GM11168 (cell line): Measurements from ENCODE around the gene SLC30A9.

ENCODE experiments used
- in situ Hi-C: fragments of 300-500 bp; cut with MboI; formaldehyde crosslinking; loops from one replicate; pipeline ENCODE4 v1.12.0; 2022; ENCODE audit warnings: low sequenced_read_pairs; ENCODE audit not compliant: unreplicated experiment

The SLC30A9 gene

GRCh38 chr4:41990365-41991111, at the start of gene SLC30A9:
SLC30A9 (plus strand) TSS chr4:41990530; CDS start chr4:41990652, 122 bp downstream.
- in situ Hi-C loops, result no loop called here

GRCh38 chr4:41940834-41941233, 49.5 kb upstream of the SLC30A9 start:
- in situ Hi-C loops, result no loop called here

DNA sequence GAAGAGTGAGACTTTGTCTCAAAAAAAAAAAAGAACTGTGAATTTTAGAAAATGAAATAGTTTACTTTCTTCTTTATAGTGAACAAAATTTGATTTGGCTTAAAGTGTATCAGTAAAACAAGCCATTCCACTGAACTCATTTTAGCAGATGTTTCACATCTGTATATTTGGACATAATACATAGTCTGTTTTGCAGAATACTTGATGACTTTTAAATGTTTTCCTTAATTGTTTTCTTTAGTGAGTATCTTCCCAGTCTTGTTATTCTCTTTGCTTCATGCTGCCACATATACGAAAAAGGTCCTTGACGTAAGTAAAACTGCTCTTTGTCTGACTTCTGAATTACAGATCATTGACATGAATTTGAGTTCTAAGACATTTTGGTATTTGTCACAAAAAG, 46.8 kb upstream of the SLC30A9 start:
- in situ Hi-C loops, result no loop called here

GRCh38 chr4:41944089-41944488, 46.2 kb upstream of the SLC30A9 start:
- in situ Hi-C loops, result no loop called here

GRCh38 chr4:41949531-41949930, 40.8 kb upstream of the SLC30A9 start:
- in situ Hi-C loops, result no loop called here

DNA sequence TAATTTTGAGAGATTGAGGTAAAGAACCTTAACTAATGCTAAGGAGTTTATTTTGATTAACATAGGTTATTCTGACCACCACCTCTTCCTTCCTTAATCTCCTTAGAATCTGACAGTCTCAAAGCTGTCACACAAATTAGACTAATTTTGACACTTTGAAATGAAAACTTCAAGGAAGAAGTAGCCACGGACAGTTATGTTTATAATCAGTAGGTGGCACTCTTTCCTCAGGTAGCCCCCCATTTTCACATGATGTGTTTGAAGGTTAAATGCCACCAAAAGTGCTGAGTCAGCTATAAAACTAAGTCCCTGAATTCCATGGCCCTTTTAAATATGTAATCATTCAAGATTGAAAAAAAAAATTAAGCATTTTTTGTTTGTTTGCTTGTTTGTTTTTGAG, 32.7 kb upstream of the SLC30A9 start:
- in situ Hi-C loops, result no loop called here

GRCh38 chr4:41963105-41963504, 27.2 kb upstream of the SLC30A9 start:
- in situ Hi-C loops, result no loop called here

- in situ Hi-C loops, result no loop called here
Observed at GRCh38 chr4:41964401-41964800, 25.9 kb upstream of the SLC30A9 start.

DNA sequence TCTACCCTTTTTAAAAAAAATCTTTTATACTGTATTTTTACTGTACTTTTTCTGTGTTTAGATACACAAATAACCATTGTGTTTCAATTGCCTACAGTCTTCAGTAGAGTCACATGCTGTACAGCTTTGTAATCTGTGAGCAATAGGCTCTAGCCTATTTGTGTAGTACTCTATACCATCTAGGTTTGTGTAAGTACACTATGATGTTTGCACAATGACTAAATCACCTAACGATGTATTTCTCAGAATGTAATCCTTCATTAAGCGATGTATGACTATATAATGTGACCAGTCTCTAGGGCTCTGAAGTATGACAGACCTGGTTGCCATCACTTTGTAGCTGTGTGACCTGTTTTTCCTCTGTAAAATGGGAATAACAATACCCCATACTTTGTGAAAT, 22.9 kb upstream of the SLC30A9 start:
- in situ Hi-C loops, result no loop called here

DNA sequence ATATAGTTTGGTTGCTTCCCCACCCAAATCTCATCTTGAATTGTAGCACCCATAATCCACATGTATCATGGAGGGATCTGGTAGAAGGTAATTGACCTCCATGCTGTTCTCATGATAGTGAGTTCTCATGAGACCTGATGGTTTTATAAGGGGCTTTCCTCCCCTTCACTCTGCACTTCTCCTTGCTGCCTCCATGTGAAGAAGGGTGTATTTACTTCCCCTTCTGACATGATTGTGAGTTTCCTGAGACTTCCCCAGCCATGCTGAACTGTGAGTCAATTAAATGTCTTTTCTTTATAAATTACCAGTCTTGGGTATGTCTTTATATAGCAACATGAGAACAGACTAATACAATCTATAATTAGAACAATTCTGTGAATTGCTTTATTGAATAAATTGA, 20.7 kb upstream of the SLC30A9 start:
- in situ Hi-C loops, result no loop called here

DNA sequence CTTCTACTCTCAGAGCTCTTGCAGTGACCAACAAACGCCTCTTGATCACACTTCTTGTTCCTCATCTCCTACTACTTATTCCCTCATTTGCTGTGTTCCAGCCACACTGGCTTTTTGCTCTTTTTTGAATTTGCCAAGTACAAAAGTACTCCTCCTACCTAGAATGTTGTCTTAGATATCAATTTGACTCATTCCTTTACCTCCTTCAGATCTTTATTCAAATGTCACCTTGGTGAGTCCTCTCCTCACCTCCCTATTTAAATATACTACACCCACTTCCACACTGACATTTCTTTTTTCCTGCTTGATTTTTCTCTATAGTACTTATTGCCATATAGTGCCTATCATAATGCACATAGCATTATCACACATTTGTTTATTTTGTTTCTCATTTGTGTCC, 15.0 kb upstream of the SLC30A9 start:
- in situ Hi-C loops, result no loop called here

DNA sequence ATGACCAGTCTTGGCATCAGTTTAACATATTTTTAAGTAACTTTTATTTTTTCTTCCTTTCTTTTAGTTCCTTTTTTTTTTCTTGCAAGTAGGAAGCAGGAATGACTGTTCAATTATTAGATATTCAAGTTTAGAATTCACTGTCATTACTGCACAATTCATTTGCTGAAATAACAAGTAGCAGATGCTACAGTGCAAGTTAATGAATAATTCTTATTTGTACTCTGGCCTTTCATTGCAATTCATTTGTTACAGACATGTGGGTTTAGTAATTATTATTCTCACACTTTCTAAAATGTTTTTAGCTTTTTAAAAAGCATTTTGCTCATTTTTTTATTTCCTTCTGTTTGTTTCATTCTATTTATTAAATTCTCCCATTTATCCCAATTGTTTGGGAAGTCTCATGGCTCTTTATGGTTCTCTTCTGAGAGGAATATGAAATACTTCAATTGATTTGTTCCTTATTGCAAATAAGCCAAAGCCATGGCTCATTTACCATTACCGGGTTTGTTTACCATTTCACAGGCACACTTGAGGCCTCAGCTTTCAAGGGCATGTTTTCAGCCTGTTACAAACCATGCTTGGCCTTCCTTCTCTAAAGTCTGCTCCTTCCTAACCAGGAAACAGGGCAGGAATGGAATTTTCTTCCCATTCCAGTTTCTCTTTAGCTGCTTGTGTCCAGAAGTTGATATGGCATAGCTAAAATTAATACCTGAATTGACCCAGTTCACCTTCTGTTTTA, 13.4 kb upstream of the SLC30A9 start:
- in situ Hi-C loops, result no loop called here

DNA sequence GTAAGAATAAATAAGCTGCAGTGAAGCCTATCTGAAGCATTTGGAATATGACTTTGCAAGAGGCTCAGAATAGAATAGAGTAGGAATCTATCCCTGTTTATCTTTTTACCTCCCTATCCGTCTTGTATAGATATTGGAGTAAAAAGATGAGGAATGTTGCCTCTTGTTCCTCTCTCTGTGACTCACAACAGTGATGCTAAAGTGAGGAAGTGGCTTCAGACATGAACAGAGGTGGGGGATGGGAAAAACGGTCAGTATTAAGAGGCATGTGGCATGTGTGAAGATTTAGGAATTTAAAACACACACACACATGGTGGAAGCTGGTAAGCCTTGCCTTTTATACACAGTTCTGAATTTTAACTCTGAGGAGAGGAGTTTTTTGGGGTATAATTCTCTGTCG, 12.6 kb upstream of the SLC30A9 start:
- in situ Hi-C loops, result no loop called here

GRCh38 chr4:41981456-41981855, 8.9 kb upstream of the SLC30A9 start, which contains the start of gene DCAF4L1:
DCAF4L1 (plus strand) TSS chr4:41981756; CDS start chr4:41981793, 37 bp downstream.
- in situ Hi-C loops, result no loop called here

- in situ Hi-C loops, result no loop called here
Observed at GRCh38 chr4:41982716-41983115, 7.6 kb upstream of the SLC30A9 start.

GRCh38 chr4:41985151-41985550, 5.2 kb upstream of the SLC30A9 start:
- in situ Hi-C loops, result no loop called here

GRCh38 chr4:41989994-41990364, 351 bp upstream of the SLC30A9 start:
- in situ Hi-C loops, result no loop called here

- in situ Hi-C loops, result no loop called here
Observed at GRCh38 chr4:41991916-41992767, 1.8 kb downstream of the SLC30A9 start.

GRCh38 chr4:41992967-41993857, 2.9 kb downstream of the SLC30A9 start:
- in situ Hi-C loops, result no loop called here

DNA sequence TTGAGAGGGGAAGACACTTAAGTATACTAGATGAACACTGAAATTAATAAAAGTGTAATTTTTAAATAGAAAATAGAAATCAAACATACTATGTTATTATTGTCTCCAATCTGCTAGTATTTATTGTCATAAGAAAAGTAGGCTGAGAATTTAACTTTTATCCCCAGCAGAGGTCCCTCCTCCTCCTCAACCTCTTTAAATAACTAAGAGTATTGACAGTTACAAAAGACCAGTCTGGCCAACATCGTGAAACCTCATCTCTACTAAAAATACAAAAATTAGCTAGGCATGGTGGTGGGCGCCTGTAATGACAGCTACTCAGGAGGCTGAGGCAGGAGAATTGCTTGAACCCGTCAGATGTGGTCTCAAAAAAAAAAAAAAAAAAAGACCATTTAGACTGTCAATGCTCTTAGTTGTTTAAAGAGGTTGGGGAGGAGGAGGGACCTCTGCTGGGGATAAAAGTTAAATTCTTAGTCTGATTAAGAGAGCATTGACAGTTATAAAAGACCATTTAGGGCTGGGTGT, 4.2 kb downstream of the SLC30A9 start:
- in situ Hi-C loops, result no loop called here
